RPMI8226 (cell line): ENCODE results near the gene CEBPG.
A peak's percentile ranks its signal among the peaks of the same experiment; 100 is the strongest.

Experiments
- DNase-seq: peaks from one replicate; pipeline ENCODE4 v3.0.0-alpha.2; 2015

Gene CEBPG

GRCh38 chr19:33426621-33427361 is 53.3 kb downstream of the CEBPG start:
- no peak for DNase-seq

DNA sequence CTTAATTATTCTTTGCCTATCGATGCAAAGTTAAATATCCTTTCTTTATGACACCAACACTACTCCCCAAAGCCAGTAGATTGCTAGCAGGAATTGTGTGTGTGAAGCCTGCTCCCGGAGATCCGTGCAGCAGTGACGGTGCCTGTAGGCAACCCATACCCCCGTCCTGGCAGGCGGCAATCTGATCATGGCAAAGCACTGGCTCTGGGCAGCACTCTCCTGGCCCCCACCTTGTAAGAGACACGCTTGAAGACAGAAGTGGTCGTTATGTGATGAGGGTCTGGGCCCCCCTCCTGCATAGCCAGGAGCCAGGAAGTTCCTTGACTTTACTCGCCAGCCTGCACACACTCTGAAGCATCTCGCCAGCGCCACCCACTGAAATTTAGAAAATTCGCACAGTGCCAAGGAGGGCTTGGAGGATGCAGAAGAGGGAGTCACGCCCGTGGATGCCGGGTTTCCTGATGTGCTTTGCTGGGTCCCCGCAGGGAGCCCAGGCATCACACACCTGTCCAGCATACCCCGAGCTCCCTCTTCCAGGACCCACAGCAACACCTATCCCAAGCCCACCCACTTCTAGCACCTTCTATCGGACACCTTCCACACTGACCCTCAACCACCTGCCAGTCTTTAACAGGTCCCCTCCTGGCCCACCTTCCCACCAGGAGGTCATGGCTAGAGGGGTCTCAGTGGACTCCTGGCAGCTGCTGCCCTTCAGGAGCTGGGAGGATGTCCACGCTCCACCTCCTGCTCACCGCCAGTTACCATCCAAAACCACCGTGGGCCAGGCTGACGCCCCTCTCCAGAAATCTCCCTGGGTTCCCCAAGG is 54.5 kb downstream of the CEBPG start:
- DNase-seq = no peak

GRCh38 chr19:33428627-33429125 is 55.2 kb downstream of the CEBPG start:
- DNase-seq = no peak

DNA sequence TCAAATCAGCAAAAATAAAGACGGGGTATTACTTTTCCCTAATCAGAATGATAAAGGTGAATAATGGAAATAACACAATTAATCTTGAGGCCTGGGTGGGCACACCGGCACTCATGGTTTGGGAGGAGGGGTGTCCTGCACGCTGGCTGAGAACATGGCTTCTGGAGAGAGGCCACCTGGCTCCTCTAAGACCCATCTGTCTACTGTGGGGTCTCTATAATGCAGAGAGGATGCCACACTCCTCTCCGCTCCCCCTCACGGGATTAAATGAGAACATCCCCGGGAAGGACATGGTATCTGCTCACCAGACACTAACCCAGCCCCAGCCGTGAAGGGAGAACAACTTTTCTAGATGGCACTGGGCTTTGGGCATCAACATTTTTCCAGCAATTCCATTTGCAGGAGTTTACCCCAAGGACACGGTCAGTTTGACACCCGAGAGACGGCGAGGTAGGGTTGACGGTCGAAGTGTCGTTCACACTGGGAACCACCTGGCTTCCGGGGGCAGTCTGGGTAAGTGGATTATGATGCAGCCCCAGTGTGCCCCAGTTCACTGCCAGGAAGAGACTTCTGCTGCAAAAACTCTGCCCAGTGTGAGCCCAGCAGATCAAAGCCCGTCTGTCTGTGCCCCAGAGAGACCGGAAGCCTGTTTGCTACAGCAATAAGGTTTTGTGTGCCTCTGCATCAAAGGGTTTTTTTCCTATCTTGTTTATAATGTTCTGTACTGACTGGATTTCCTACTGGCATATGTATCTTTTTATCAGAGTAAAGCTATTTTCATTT is 56.6 kb downstream of the CEBPG start:
- no peak for DNase-seq

- peak; percentile 65 for DNase-seq
These were observed 57.3 kb downstream of the CEBPG start for GRCh38 chr19:33430674-33431277.

GRCh38 chr19:33432015-33432414 is 58.5 kb downstream of the CEBPG start:
- DNase-seq = no peak
